ENCODE results near the gene GBGT1.

DNA sequence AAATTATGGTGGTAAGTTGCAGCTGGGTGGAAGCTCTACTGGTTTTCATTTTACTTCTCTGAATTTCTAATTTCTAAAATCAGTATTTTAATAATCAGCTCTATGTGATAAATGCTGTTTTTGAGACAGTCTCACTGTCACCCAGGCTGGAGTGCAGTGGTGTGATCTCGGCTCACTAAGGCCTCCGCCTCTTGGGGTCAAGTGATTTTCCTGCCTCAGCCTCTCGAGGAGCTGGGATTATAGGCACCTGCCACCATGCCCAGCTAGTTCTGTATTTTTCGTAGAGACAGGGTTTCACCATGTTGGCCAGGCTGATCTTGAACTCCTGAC lies 41.1 kb downstream of the GBGT1 start:
- TF ChIP-seq SUZ12 (IDR thresholded peaks at IDR 0.05; ENCODE audit: extremely low read depth, insufficient read depth, insufficient read length) (no peak), YY1 (IDR thresholded peaks at IDR 0.05; ENCODE audit: insufficient read depth, insufficient read length) (no peak), ZNF274 (IDR thresholded peaks at IDR 0.05; ENCODE audit: low read depth, low read length) (no peak)
